ENCODE results near the gene OR6C75.
"Not testable (repeated sequence)": the region's sequence is repeated elsewhere in the genome, so short reads cannot be mapped to it uniquely, and the experiment has no call there.

Gene OR6C75

GRCh38 chr12:55413498-55414388 lies 51.0 kb downstream of the OR6C75 start:
- not testable (repeated sequence) for H3K4me1 Mint-ChIP-seq (ENCODE audit: low read depth); H3K9me3 Mint-ChIP-seq; H3K27ac Mint-ChIP-seq; H3K4me3 Mint-ChIP-seq; H3K36me3 Mint-ChIP-seq (ENCODE audit: low read depth)
- H3K27me3 Mint-ChIP-seq = peaks cover 42% of the 10 kb centered on the region

- H3K4me3 Mint-ChIP-seq; H3K9me3 Mint-ChIP-seq; H3K4me1 Mint-ChIP-seq (ENCODE audit: low read depth); H3K27ac Mint-ChIP-seq; H3K36me3 Mint-ChIP-seq (ENCODE audit: low read depth): not testable (repeated sequence)
- H3K27me3 Mint-ChIP-seq = peaks cover 45% of the 10 kb centered on the region
Observed at GRCh38 chr12:55414396-55414823, 51.6 kb downstream of the OR6C75 start.

- H3K27ac Mint-ChIP-seq, H3K4me3 Mint-ChIP-seq: not testable (repeated sequence)
- peaks cover 48% of the 10 kb centered on the region for H3K27me3 Mint-ChIP-seq
Observed at GRCh38 chr12:55414889-55415288, 52.1 kb downstream of the OR6C75 start.

GRCh38 chr12:55416961-55417360 lies 54.2 kb downstream of the OR6C75 start:
- no peak overlapping the region for H3K4me3 Mint-ChIP-seq
- peaks cover 48% of the 10 kb centered on the region for H3K27me3 Mint-ChIP-seq
- no peaks in the 10 kb centered on the region for H3K9me3 Mint-ChIP-seq

More at GRCh38 chr12:55414889-55415288, 52.1 kb downstream of the OR6C75 start:
- H3K36me3 Mint-ChIP-seq (ENCODE audit: low read depth); H3K9me3 Mint-ChIP-seq; H3K4me1 Mint-ChIP-seq (ENCODE audit: low read depth): not testable (repeated sequence)

More at GRCh38 chr12:55416961-55417360, 54.2 kb downstream of the OR6C75 start:
- Mint-ChIP-seq H3K4me1 (ENCODE audit: low read depth) (peaks cover 6% of the 10 kb centered on the region), H3K36me3 (ENCODE audit: low read depth) (no peaks in the 10 kb centered on the region), H3K27ac (no peak overlapping the region)
